HG03025 (cell line): ENCODE measurements around the gene RDM1.
"Not testable (repeated sequence)": the region's sequence is repeated elsewhere in the genome, so short reads cannot be mapped to it uniquely, and the experiment has no call there.

Source experiments
- ATAC-seq: cut with Tn5 transposase; IDR thresholded peaks from one replicate; pipeline ENCODE4 v1.9.1; 2021; ENCODE audit warnings: mild to moderate bottlenecking, moderate library complexity; ENCODE audit not compliant: unreplicated experiment, low FRiP score

The RDM1 gene

GRCh38 chr17:35930211-35931065 lies at the start of gene RDM1:
TSS of gene RDM1 (minus strand) at chr17:35930773. CDS start at chr17:35930727, 46 bp downstream.
- ATAC-seq, result no peak

GRCh38 chr17:35978346-35978745 lies 47.8 kb upstream of the RDM1 start:
- ATAC-seq, result no peak

GRCh38 chr17:35977509-35977908 lies 46.9 kb upstream of the RDM1 start:
- no peak for ATAC-seq

GRCh38 chr17:35973333-35974260 lies 43.0 kb upstream of the RDM1 start:
- no peak for ATAC-seq

- no peak for ATAC-seq
These were observed 42.4 kb upstream of the RDM1 start for GRCh38 chr17:35972945-35973332.

- ATAC-seq, result no peak
These were observed 42.0 kb upstream of the RDM1 start for GRCh38 chr17:35972535-35972934.

GRCh38 chr17:35972066-35972465 lies 41.5 kb upstream of the RDM1 start:
- no peak for ATAC-seq

GRCh38 chr17:35969558-35970380 lies 39.2 kb upstream of the RDM1 start:
- ATAC-seq, result no peak

- ATAC-seq, result no peak
These were observed 38.0 kb upstream of the RDM1 start for GRCh38 chr17:35968520-35969054.

GRCh38 chr17:35965272-35965671 lies 34.7 kb upstream of the RDM1 start:
- no peak for ATAC-seq

- no peak for ATAC-seq
These were observed 33.1 kb upstream of the RDM1 start for GRCh38 chr17:35963663-35964062.

GRCh38 chr17:35953720-35954119 lies 23.1 kb upstream of the RDM1 start:
- ATAC-seq, result no peak

- no peak for ATAC-seq
These were observed 18.8 kb upstream of the RDM1 start for GRCh38 chr17:35949401-35949800.

- no peak for ATAC-seq
These were observed 17.5 kb upstream of the RDM1 start for GRCh38 chr17:35948092-35948491.

GRCh38 chr17:35947156-35947585 lies 16.6 kb upstream of the RDM1 start:
- no peak for ATAC-seq

GRCh38 chr17:35944151-35944550 lies 13.6 kb upstream of the RDM1 start:
- ATAC-seq, result no peak

GRCh38 chr17:35943537-35943936 lies 13.0 kb upstream of the RDM1 start, which contains the start of gene LYZL6:
TSS of gene LYZL6 (minus strand) at chr17:35943713. CDS start at chr17:35939356, 4,357 bp downstream.
- no peak for ATAC-seq

- no peak for ATAC-seq
These were observed 12.1 kb upstream of the RDM1 start for GRCh38 chr17:35942588-35943186.

GRCh38 chr17:35938492-35938891 lies 7.9 kb upstream of the RDM1 start:
- not testable (repeated sequence) for ATAC-seq

- ATAC-seq, result no peak
These were observed 5.5 kb upstream of the RDM1 start for GRCh38 chr17:35936063-35936462.
